UCSD-AML1 (cell line): ENCODE results near the gene FBN1.

Experiments
- DNase-seq: peaks from one replicate; lab custom pipeline; 2025; ENCODE audit not compliant: unreplicated experiment; lab: John Stamatoyannopoulos, UW

Gene FBN1

DNA sequence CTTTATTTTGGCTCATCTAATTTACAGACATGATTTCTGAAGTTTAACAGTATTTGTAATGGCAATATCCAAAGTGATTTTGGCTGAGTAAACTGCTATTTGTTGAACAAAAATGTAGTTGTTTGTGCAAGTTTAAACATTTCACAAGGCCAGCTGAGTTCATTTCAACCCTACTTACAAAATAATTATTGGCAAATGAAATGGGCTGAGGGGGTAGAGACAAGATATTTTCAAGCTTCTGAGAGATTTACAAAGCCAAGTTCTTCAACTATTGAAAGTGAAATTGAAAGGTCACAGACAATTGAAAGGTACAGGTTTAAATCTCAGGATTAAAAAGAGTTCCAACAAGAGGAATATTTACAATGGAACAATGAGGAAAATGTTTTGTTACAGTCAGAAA, 237.2 kb downstream of the FBN1 start:
- DNase-seq: no peak

DNA sequence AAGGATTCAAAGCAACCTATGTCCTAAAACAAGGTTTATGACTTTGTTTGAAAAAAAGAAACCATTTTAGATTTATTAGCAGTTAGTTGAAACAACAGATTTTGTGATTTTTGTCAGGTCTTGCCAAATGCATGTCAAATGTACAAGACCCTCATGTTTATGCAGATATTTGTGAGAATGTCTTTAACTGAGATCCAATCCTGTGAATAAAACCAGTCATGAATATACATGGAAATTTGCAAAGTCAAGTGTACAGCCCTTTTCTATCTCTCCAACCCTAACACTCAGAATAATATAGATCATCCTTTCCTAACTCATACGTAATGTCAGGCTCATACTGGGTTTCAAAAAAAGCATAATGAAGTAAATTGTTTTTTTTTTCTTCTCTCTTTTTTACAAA, 237.9 kb downstream of the FBN1 start:
- DNase-seq: no peak

DNA sequence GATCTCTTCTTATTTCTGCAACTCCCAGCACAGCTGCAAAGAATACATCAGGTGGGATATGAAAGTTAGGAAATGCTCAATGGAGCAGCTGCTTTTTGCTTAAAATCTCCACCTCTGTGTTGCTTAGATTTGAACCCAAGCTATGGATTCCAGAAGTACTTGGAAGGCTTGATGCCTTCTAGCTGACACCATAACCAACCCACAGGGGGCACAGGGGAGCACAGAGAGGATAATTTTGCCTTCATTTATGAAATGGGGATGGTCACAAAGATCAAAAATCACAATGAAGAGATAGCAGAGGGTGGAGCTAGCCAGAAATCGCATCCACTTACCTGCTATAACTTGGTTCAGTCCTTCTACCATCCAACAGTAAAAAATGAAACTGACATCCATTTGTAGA, 238.6 kb downstream of the FBN1 start:
- no peak for DNase-seq

DNA sequence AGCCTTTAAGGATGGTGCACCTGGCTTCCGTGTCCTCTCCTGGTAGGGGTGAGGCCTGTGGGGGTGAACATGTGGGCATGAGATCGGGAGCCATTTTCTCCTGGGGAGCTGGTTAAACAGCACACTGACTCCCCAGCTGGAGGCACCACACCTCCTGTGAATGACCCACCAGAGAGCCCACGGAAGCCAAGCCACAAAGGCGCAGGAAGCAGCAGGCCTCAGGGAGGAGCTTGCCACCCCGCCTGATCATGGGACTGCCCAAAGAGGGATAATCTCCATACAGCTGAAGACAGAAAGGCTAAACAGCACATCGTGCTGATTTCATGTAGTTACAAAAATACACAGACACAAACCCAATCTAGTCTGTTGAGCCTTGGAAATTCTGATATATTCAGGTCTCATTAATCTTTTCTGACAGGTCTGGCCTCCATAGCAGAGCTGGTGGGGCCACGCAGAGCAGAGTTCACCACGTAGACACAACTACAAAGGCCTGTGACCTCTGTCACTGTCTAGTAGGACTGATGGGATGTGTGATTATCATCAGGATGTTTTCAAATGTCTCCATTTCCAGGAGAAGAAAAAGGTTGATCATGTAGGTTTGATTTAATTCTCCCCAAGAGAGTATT, 239.1 kb downstream of the FBN1 start:
- DNase-seq: no peak

DNA sequence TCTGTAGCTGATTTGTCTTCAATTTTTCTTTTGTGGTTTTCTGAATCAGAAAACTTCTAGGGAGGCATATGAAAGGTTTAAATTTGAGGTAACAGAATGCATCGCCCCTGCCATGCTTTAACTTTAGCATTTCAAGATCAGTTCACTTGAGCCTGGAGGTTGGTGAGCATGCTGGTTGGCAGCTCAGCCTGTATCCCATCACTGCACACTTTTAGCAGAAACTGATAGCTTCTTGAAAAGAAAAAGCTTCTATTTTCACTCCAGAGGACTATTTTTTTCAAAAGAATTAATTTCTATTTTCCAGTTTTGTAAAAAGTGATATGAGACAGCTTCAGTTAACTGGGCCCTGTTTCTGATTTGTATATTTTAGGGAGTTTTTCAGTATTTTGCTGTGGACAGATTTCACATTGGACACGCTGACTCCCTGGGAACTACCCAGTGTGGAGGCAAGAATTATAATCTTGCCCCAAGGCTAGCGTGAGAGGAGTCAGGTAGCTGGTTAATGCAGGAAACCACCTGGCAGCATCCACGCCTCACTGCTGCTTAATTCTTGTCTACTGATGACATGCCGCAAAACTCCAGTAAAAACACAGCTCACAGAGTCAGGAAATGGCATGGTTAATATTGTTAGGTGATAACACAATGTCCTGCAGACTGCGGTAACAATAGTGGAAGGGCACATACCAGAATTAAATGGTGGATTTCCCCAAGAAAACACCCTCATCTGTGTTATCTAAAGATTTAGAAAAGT, 242.9 kb downstream of the FBN1 start:
- no peak for DNase-seq

DNA sequence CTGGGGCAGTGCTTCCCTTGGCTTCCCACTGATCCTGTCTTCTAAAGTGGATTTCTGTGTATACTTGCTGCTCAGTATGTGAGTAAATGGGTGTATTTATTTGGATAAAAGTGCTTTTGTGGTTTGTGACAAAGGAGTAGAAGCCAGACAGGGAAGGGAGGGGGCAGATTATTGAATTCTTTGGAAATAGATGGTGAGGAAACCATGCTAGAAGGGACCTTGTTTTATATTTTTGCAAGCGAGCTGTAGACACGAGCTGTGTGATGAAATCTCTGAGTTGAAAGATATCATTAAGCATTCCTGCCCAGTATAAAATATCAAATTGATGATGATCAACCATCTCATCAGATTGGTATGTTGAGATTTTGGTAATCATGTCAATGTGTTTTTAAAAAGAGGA, 245.4 kb downstream of the FBN1 start:
- DNase-seq: no peak

DNA sequence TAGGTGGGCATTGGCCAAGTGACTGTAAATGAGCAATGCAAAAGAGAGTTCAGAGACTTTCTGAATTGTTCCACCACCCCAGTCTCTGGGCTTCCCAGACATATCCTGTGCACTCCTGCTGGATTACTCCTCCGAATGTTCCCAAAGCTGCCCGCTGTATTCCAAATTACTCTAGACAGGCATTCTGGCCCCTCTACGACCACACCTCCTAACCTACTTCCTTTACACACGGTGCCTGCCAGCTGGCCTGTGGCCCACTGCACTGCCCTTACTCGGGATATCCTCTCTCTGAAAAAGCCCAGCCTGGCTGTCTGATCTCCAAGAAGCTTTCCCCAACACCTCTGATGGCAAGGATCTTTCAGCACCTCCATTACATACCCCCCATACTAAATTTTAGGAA, 247.7 kb downstream of the FBN1 start:
- no peak for DNase-seq

DNA sequence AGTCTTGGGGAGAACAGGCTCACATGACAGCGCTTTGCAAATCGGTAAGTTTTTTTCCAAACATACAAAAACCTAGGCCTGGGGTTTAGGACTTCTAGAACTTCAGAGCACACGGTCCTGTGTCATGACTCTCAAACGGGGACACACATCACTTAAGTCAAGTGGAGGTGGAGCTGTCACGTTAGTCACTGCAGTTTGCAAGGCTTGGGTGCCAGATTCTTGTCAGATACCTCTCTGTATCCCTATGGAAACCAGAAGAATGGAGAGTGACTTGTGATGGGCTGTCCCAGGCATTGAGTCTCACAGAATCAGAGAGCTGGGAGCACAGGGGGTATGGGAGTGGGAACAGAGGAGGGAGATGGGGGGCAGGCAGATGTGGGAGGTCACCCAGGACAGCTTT, 249.5 kb downstream of the FBN1 start:
- DNase-seq: no peak

DNA sequence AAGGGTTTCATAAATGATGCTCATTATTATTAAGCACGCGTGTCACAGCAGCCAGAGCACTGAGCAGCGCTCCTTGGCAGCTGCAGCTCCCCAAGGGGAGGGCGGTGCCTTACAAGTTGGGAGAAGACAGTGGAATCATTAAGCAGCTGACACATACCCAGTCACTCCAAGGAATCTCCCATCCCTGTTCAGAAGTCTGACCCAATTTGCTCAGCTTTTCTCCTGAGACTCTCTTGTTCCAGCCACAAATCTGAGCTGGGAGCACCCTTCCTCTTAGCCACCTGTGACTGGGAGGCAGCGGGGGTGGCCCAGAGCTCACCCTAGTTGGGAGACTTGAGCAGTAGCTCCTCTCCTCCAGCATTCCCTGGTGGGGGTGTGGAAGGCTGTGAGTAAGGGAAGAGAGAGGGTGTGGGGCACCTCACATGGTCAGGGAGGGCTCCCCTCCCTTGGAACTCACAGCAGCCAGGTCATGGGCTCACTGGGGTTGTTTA, 249.9 kb downstream of the FBN1 start:
- DNase-seq: no peak

DNA sequence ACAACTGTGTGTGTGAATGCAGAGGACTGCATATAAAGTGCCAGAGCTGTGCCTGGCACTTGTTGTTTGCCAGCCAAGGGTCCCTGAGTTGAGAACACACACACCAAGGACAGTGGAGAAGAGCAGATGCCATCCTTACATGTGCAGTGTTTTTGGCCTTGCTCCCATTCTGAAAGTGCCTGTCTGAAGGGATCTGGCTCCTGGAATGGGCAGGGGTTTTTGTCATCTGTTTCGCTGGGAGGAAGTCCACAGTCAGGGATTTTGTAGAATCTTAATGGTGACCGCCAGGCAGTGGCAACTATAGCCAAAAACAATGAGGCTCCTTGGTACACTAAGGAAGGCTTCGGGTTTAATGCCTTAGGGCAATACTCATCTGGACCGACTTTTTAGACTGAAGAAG, 250.5 kb downstream of the FBN1 start:
- no peak for DNase-seq

DNA sequence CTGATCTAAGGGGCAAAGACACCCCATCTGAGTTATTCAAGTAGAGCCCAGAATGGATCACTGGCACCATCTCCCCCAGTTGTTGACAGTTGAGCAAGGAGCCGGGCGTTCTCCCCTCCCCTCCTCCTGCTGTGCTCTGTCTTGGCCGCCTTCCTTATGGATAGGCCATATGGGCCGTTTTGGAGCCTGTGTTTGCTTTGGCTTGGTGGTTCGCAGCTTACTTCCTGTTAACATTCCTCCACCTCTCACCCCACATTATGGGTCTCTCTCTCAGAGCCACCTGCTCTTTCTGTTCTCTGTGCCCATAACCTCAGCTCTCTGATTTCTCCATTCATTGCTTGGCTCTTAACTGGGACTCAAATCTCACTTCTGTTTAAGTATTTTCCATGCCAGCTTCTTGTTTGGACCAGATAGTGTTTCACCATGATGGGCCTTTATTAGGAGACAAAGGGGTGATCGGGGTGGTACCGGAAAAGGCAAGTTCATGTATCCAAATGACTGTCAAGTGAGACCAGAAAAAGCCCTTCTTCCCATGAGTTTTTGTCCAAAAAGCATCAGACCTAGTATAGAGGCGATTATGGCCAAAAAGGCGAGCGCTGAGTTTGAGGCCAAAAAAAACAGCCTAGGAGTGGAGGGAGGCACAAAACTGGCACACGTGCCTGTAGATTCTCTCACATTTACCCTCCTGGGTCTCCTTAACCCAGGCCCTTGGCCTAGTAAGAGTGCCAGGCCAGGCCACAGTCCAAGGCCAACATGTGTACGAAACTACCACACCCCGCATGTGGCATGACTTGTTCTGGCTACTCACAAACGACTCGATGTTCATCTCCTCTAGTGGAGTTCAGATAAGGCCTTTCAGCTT, 251.6 kb downstream of the FBN1 start:
- DNase-seq: no peak

DNA sequence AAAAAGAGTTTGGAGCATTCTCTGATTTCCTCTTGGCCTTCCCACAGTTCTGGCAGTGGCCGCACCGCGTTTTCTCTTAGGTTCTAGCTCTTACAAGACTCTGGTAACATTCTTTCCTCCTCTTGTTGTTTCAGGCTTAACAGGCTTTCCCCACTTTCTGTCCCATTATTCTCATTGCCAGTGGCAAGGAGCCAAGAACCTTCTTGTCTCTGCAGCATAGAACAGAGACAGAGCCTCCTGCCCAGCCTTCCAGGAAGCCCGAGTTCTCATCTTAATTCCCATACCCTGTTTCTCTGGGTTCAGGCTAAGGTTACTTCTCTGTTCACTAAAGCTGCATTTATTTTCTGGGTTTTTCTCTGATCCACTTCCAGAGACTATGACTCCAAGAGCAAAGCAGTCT, 253.2 kb downstream of the FBN1 start:
- DNase-seq: no peak

DNA sequence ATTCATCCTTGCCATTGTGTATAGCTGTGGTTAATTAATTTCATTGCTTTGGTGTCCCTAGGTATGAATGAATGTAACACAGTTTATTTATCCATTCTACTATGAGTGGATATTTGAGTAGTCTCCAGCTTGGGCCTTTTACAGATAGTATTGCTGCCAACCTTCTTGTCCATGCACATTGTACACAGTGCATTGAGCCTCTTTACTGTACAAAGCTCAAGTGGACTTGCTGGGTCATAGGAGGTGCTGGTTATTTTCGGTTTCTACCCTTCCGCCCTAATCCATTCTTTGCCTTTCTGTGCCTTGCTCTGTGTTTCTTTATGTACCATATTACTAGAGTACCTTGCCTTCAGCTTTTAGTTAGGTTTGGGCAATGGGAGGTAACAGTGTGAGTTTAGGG, 253.6 kb downstream of the FBN1 start:
- DNase-seq: no peak

DNA sequence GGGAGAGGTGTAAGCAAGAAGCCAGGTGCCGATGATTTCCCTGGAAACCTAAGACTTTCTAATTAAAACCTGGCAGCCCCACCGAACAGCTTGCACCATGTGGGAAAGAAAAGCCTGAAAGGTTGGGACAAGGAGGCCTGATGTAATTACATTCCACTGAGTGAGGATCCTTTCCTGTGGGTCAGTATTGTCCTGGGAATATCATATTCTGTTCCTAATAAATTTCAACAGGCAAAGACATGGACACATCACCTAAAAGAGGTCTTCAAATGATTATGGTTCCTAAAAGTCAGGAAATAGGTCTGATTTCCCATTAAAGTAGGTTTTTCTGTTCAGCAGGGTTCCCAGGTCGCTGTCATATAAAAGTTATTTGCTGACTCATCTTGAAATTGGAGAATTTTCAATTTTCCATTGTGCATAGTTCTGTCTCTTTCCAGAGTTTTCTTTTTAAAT, 255.8 kb downstream of the FBN1 start:
- DNase-seq: no peak

DNA sequence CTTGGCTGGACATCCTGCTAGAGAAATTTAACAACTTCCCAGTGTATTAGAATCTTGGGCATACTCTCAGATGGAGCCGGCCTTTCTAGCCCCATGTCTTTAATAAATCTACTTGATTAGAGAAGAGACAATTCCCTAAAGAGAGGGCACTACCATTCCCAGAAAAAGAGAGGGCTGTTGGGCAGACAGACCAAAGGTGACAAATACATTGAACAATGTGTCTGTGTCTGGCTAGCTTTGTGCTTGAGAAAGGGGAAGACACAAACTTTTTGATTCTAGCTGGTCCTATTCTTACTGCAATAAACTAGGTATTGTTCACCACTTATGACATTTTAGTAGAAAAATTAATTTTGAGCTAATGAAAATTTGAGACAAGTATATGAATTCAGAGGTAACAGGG, 256.6 kb downstream of the FBN1 start:
- DNase-seq: no peak

DNA sequence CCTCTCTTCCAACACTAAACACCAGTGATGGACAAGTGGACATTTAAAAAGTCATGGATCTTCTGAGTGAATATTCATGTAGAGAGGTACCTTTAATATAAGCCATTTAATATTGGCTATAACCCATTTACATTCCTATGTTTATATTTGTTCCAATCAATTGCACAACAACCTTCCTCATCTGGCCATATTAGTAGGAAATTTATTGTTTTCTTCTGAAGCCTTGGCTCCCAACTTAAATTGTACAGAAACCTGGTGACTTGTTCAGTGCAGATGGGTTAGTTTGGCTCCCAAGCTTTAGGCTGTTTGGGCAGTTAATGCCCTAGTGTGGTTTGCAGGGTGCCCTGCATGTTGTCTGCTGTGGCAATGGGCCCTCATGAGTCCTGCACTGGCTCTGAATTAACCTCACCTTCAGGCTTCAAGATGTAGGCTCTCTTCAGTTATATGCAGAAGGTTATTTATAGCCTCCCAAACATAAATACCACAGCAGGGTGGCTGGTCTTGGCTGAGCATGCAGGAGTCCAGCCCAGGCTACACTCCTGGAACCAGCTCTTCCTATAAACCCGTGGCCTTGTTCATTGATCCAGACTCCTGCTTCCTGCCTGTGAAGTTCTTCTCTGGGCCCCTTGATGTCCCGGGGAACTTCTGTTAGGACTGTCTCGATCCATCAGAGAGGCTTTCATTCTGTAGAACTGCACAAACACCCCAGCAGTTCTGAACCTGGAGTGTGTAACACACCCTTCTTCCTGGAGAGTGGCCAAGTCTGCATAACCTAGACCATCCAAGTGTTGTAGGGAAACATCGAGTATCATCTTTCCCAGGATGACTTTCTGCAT, 257.3 kb downstream of the FBN1 start:
- no peak for DNase-seq

DNA sequence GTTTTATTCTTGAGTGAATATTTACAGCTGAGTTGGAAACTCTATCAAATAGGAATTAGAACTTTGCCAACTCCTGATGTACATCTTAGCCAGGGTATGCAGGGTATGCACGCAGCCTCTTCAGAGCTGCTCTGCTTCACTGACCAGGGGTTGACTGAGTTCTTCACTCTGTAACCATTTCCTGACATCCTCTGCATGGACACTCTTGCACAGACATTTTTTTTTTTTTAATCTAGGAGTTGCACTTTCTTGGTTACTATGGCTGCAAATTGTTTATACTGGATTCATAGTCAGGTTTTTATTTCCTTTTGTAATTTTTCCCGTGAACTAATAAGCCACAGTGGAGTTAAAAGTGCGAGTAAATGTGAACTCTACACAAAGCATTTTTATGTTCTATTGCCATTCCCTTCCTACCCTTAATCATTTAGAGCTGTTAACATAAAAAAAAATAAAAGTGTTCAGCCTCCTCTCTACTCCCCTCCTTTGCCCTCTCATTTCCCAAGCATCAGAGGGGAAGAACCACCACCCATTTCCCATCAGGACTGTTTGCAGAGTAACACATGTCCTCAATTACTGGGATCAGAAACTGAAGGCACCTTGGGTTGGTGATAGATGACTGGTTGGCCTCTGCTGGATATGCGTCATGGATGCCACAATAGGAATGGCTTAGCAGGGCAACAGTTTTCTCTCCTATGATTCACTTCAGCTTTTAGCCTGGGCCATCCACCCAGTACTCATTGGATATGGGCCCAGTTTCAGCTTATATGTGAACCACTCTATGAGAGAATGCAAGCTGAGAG, 260.3 kb downstream of the FBN1 start:
- no peak for DNase-seq

DNA sequence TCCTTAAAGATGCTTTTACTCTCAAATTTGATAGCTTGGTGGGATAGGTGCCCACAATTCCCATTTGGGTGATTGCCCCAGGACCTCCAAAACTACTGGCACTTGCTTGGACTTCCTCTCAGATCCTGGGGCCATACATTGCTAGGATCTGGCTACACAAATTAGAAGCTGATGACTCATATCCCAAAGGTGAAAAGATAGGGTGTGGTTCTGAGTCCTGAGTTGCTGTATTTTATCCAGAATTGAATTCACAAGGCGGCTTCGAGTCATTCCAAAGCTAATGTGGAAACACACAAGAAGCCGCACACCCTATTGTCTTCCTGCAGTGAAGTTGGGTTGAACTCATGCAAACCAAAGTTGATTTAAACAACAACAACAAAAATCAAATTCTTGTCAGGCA, 260.9 kb downstream of the FBN1 start:
- no peak for DNase-seq

DNA sequence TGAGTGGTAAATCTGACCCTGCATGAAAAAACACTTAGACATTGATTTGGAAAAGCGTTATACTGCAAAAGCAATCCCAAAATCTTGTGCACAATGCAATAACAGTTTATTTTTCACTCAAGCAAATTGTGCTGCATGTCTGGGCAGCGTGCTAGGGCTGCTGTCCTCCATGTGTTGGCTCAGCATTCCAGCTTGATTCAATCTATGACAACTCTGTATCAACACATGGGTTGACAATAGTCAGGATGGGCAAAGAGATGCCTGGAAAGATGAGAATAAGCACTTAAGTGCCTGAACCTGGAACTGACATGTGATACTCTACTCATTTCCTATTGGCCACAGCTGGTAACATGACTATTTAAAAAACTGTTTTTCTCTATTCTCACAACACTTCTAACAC, 262.5 kb downstream of the FBN1 start:
- no peak for DNase-seq

DNA sequence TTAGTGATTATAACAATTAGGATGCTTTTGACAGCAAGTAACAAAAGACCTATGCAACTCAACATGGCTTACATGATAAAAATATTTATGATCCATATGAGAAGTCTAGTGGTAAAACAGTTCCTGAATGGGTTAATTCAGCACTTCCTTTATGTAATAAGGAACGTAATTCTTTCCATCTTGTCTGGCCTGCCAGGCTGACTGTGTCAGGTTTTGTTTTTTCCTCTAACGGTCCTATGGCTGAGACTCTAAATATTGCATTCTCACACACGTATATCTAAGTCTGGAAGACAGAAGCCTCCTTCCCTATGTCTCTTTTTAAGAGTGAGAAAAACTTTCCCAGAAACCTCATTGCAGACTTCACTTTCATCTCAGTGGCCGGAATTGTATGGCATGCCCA, 263.6 kb downstream of the FBN1 start:
- DNase-seq: no peak
